ENCODE measurements around the gene PTCH2. TPM values are rescaled to one million over a fixed set of nuclear protein-coding genes. Genes with fewer than 3 reads are reported as not detected.

Gene PTCH2
- total and polyA plus RNA-seq, 5 donors, result 0.28 to 0.79 (median 0.34) TPM

- DNase-seq (no peak), ATAC-seq (no peak)
- H3K4me3 ChIP-seq (ENCODE audit: low read length), result no peak overlapping the region
- H3K27ac ChIP-seq (ENCODE audit: low read length), result no peak overlapping the region
- H3K27me3 ChIP-seq (ENCODE audit: control insufficient read depth, insufficient read depth), result no peaks in the 10 kb centered on the region
- 56% methylated on average over 1 of the region's 1 CpG for WGBS
- intact Hi-C loops (cut with DNase I), result no loop called here
- no peaks in the 10 kb centered on the region for H3K4me1 ChIP-seq (ENCODE audit: control insufficient read depth, insufficient read depth, low read length)
- H3K9me3 ChIP-seq (ENCODE audit: control insufficient read depth, low read length), result no peaks in the 10 kb centered on the region
Measured at GRCh38 chr1:44860891-44861425, 17.9 kb upstream of the PTCH2 start.

GRCh38 chr1:44860331-44860730 is 17.3 kb upstream of the PTCH2 start:
- H3K27ac ChIP-seq (ENCODE audit: low read length), result no peak overlapping the region

GRCh38 chr1:44857446-44857845 is 14.4 kb upstream of the PTCH2 start:
- WGBS, result 98% methylated on average over 7 of the region's 7 CpGs
- Histone ChIP-seq H3K4me1 (ENCODE audit: control insufficient read depth, insufficient read depth, low read length) (no peaks in the 10 kb centered on the region), H3K9me3 (ENCODE audit: control insufficient read depth, low read length) (no peaks in the 10 kb centered on the region), H3K27me3 (ENCODE audit: control insufficient read depth, insufficient read depth) (no peaks in the 10 kb centered on the region), H3K27ac (ENCODE audit: low read length) (no peak overlapping the region), H3K4me3 (ENCODE audit: low read length) (no peak overlapping the region)
- DNase-seq, result no peak
- intact Hi-C loops (cut with DNase I), result no loop called here
- no peak for ATAC-seq

More at GRCh38 chr1:44860331-44860730, 17.3 kb upstream of the PTCH2 start:
- 69% methylated on average over 1 of the region's 1 CpG for WGBS
- no peaks in the 10 kb centered on the region for H3K4me1 ChIP-seq (ENCODE audit: control insufficient read depth, insufficient read depth, low read length)
- intact Hi-C loops (cut with DNase I), result no loop called here
- ATAC-seq (no peak), DNase-seq (no peak)
- H3K4me3 ChIP-seq (ENCODE audit: low read length), result no peak overlapping the region
- no peaks in the 10 kb centered on the region for H3K9me3 ChIP-seq (ENCODE audit: control insufficient read depth, low read length)
- H3K27me3 ChIP-seq (ENCODE audit: control insufficient read depth, insufficient read depth), result no peaks in the 10 kb centered on the region

- WGBS, result 84% methylated on average over 7 of the region's 7 CpGs
Measured at GRCh38 chr1:44855742-44856141, 12.7 kb upstream of the PTCH2 start.

GRCh38 chr1:44854970-44855369 is 11.9 kb upstream of the PTCH2 start:
- 82% methylated on average over 1 of the region's 1 CpG for WGBS
- Histone ChIP-seq H3K4me3 (ENCODE audit: low read length) (no peak overlapping the region), H3K27ac (ENCODE audit: low read length) (no peak overlapping the region), H3K4me1 (ENCODE audit: control insufficient read depth, insufficient read depth, low read length) (no peaks in the 10 kb centered on the region), H3K27me3 (ENCODE audit: control insufficient read depth, insufficient read depth) (no peaks in the 10 kb centered on the region), H3K9me3 (ENCODE audit: control insufficient read depth, low read length) (no peaks in the 10 kb centered on the region)
- DNase-seq (no peak), ATAC-seq (no peak)
- intact Hi-C loops (cut with DNase I), result no loop called here

More at GRCh38 chr1:44855742-44856141, 12.7 kb upstream of the PTCH2 start:
- H3K27me3 ChIP-seq (ENCODE audit: control insufficient read depth, insufficient read depth), result no peaks in the 10 kb centered on the region
- H3K4me1 ChIP-seq (ENCODE audit: control insufficient read depth, insufficient read depth, low read length), result no peaks in the 10 kb centered on the region
- H3K27ac ChIP-seq (ENCODE audit: low read length), result no peak overlapping the region
- intact Hi-C loops (cut with DNase I), result no loop called here
- DNase-seq (no peak), ATAC-seq (no peak)
- H3K9me3 ChIP-seq (ENCODE audit: control insufficient read depth, low read length), result no peaks in the 10 kb centered on the region
- H3K4me3 ChIP-seq (ENCODE audit: low read length), result no peak overlapping the region

- 98% methylated on average over 6 of the region's 6 CpGs for WGBS
- no peaks in the 10 kb centered on the region for H3K9me3 ChIP-seq (ENCODE audit: control insufficient read depth, low read length)
Measured at GRCh38 chr1:44853201-44853600, 10.1 kb upstream of the PTCH2 start.

GRCh38 chr1:44851308-44851707 is 8.3 kb upstream of the PTCH2 start:
- Histone ChIP-seq H3K4me1 (ENCODE audit: control insufficient read depth, insufficient read depth, low read length) (peaks cover 8% of the 10 kb centered on the region), H3K4me3 (ENCODE audit: low read length) (no peak overlapping the region), H3K27ac (ENCODE audit: low read length) (no peak overlapping the region), H3K9me3 (ENCODE audit: control insufficient read depth, low read length) (no peaks in the 10 kb centered on the region), H3K27me3 (ENCODE audit: control insufficient read depth, insufficient read depth) (no peaks in the 10 kb centered on the region)
- intact Hi-C loops (cut with DNase I), result no loop called here
- DNase-seq, result no peak
- 98% methylated on average over 1 of the region's 1 CpG for WGBS
- ATAC-seq, result no peak

More at GRCh38 chr1:44853201-44853600, 10.1 kb upstream of the PTCH2 start:
- H3K27ac ChIP-seq (ENCODE audit: low read length), result no peak overlapping the region
- DNase-seq (no peak), ATAC-seq (no peak)
- H3K4me1 ChIP-seq (ENCODE audit: control insufficient read depth, insufficient read depth, low read length), result peaks cover 8% of the 10 kb centered on the region
- H3K4me3 ChIP-seq (ENCODE audit: low read length), result no peak overlapping the region
- no peaks in the 10 kb centered on the region for H3K27me3 ChIP-seq (ENCODE audit: control insufficient read depth, insufficient read depth)
- intact Hi-C loops (cut with DNase I), result no loop called here

- WGBS, result 75% methylated on average over 2 of the region's 2 CpGs
- DNase-seq (no peak), ATAC-seq (no peak)
- H3K4me1 ChIP-seq (ENCODE audit: control insufficient read depth, insufficient read depth, low read length), result peaks cover 8% of the 10 kb centered on the region
- no peaks in the 10 kb centered on the region for H3K9me3 ChIP-seq (ENCODE audit: control insufficient read depth, low read length)
- no peaks in the 10 kb centered on the region for H3K27me3 ChIP-seq (ENCODE audit: control insufficient read depth, insufficient read depth)
- no peak overlapping the region for H3K4me3 ChIP-seq (ENCODE audit: low read length)
- H3K27ac ChIP-seq (ENCODE audit: low read length), result no peak overlapping the region
- intact Hi-C loops (cut with DNase I), result no loop called here
Measured at GRCh38 chr1:44849575-44850132, 6.6 kb upstream of the PTCH2 start.

- peak overlapping the region; percentile 54 for H3K27ac ChIP-seq (ENCODE audit: low read length)
- no peak overlapping the region for H3K4me3 ChIP-seq (ENCODE audit: low read length)
- H3K9me3 ChIP-seq (ENCODE audit: control insufficient read depth, low read length), result no peaks in the 10 kb centered on the region
- intact Hi-C loops (cut with DNase I), result no loop called here
- 46% methylated on average over 7 of the region's 7 CpGs for WGBS
- peak in 1 of 3 donors; percentile 68 for DNase-seq
- H3K4me1 ChIP-seq (ENCODE audit: control insufficient read depth, insufficient read depth, low read length), result peaks cover 8% of the 10 kb centered on the region
- H3K27me3 ChIP-seq (ENCODE audit: control insufficient read depth, insufficient read depth), result no peaks in the 10 kb centered on the region
- peak in 1 of 2 donors; percentile 16 for ATAC-seq
Measured at GRCh38 chr1:44848456-44849181, 5.6 kb upstream of the PTCH2 start.

GRCh38 chr1:44847845-44848244 is 4.8 kb upstream of the PTCH2 start:
- Histone ChIP-seq H3K4me1 (ENCODE audit: control insufficient read depth, insufficient read depth, low read length) (peaks cover 8% of the 10 kb centered on the region), H3K4me3 (ENCODE audit: low read length) (no peak overlapping the region), H3K9me3 (ENCODE audit: control insufficient read depth, low read length) (no peaks in the 10 kb centered on the region), H3K27ac (ENCODE audit: low read length) (no peak overlapping the region), H3K27me3 (ENCODE audit: control insufficient read depth, insufficient read depth) (no peaks in the 10 kb centered on the region)
- intact Hi-C loops (cut with DNase I), result no loop called here
- no peak for ATAC-seq
- WGBS, result 85% methylated on average over 1 of the region's 1 CpG
- DNase-seq, result no peak

GRCh38 chr1:44846985-44847384 is 3.9 kb upstream of the PTCH2 start:
- WGBS, result 83% methylated on average over 1 of the region's 1 CpG
- no peak for DNase-seq
- Histone ChIP-seq H3K4me1 (ENCODE audit: control insufficient read depth, insufficient read depth, low read length) (peaks cover 8% of the 10 kb centered on the region), H3K9me3 (ENCODE audit: control insufficient read depth, low read length) (no peaks in the 10 kb centered on the region), H3K27me3 (ENCODE audit: control insufficient read depth, insufficient read depth) (no peaks in the 10 kb centered on the region), H3K27ac (ENCODE audit: low read length) (no peak overlapping the region), H3K4me3 (ENCODE audit: low read length) (no peak overlapping the region)
- no peak for ATAC-seq
- intact Hi-C loops (cut with DNase I), result no loop called here
